Thyroid gland (tissue), 4 donors: ENCODE measurements around the gene RNF44. TPM values are rescaled to one million over a fixed set of nuclear protein-coding genes. Genes with fewer than 3 reads are reported as not detected.

Experiments
- DNase-seq, 2 donors: peaks; one replicate each; pipeline ENCODE4 v3.0.0-alpha.2; 2019
- H3K27ac ChIP-seq, 3 donors: fragments of 200-600 bp; sonication (generic); 1 replicate in 2 of 3; 2 replicates in 1 of 3; pipeline ENCODE4 v1.5.1; 2016 to 2019; ENCODE audit warnings: mild to moderate bottlenecking in 1 of 3, moderate library complexity in 1 of 3
- H3K27me3 ChIP-seq: fragments of 200-600 bp; sonication (generic); one replicate; pipeline ENCODE4 v1.5.1; 2019
- H3K36me3 ChIP-seq, 2 donors: fragments of 200-600 bp; sonication (generic); one replicate each; pipeline ENCODE4 v1.5.1; 2016 to 2019
- H3K4me1 ChIP-seq, 2 donors: fragments of 200-600 bp; sonication (generic); one replicate each; pipeline ENCODE4 v1.5.1; 2017 to 2019
- H3K4me3 ChIP-seq, 3 donors: fragments of 200-600 bp; sonication (generic); replicated peaks in 1 of 3; 1 replicate in 2 of 3; 2 replicates in 1 of 3; pipeline ENCODE4 v1.5.1; 2016; ENCODE audit warnings: mild to moderate bottlenecking in 1 of 3
- H3K9me3 ChIP-seq: fragments of 200-600 bp; sonication (generic); one replicate; pipeline ENCODE4 v1.5.1; 2017
- CTCF ChIP-seq, 6 experiments: fragments of 200-600 bp in 3 of 6; fragments of 450-650 bp in 3 of 6; sonication (generic) in 3 of 6; IDR thresholded peaks; one replicate each; pipeline ENCODE4 v1.5.1; 2016 to 2019; ENCODE audit warnings: antibody characterized with exemption in 6 of 6, mild to moderate bottlenecking in 2 of 6, inconsistent platforms in 1 of 6, moderate library complexity in 1 of 6
- POLR2A ChIP-seq, 2 donors: fragments of 450-650 bp; IDR thresholded peaks; one replicate each; pipeline ENCODE4 v1.6.1; 2017; ENCODE audit warnings: antibody characterized with exemption in 2 of 2, mild to moderate bottlenecking in 2 of 2, moderate library complexity in 1 of 2
- WGBS, 2 donors: methylation state at CpG; one replicate each; pipeline ENCODE4 v1.1.5; 2017; 5-methylcytosine and 5-hydroxymethylcytosine counted together
- intact Hi-C: fragments of 100-400 bp; cut with DNase I; formaldehyde crosslinking; loops from one replicate; pipeline ENCODE4 v1.15.1; 2023
- total RNA-seq, 4 donors: library from RNA; depleted of rRNA; stranded (reverse); fragments of >200 nt; gene quantifications; one replicate each; pipeline ENCODE4 v1.2.3, GENCODE V29; 2016

RNF44 gene
- total RNA-seq, 4 donors from 2014 or later: 12.1 to 27.3 (median 22.4) TPM

DNA sequence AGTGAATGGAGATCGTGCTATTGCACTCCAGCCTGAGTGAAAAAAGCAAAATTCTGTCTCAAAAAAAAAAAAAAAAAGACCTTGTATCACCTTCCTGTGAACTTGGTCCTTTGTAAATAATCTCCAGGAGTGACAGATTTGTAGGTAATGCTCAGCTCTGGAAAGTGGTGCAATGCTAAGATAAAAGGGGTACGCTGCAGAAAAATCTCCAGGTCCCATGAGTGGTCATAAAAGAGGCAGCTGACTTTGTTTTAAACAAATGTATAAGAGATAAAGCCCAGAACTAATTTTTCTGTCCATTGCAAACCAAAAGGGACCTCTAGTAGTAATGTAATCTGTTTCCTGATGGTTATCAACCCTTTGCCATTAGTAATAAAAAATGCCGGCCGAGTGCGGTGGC is 33.7 kb downstream of the RNF44 start:
- H3K4me3 ChIP-seq: no peak overlapping the region
- no peaks in the 10 kb centered on the region for H3K27me3 ChIP-seq
- DNase-seq: no peak
- no peaks in the 10 kb centered on the region for H3K9me3 ChIP-seq
- H3K27ac ChIP-seq: no peak overlapping the region
- no peaks in the 10 kb centered on the region for H3K4me1 ChIP-seq
- WGBS, 2 donors: 94% methylated on average over 5 of the region's 5 CpGs
- TF ChIP-seq CTCF (IDR thresholded peaks at IDR 0.05) (no peak), POLR2A (IDR thresholded peaks at IDR 0.05) (no peak)
- H3K36me3 ChIP-seq: peaks cover 59 to 76% of the 10 kb centered on the region in 2 donors
- intact Hi-C loops: no loop called here

- H3K27ac ChIP-seq: no peak overlapping the region
- TF ChIP-seq POLR2A (IDR thresholded peaks at IDR 0.05): no peak
- no peak for TF ChIP-seq CTCF (IDR thresholded peaks at IDR 0.05)
- intact Hi-C loops: no loop called here
- DNase-seq: no peak
- no peaks in the 10 kb centered on the region for H3K9me3 ChIP-seq
- WGBS, 2 donors: 96 to 100% methylated on average over 1 of the region's 1 CpG
- no peaks in the 10 kb centered on the region for H3K4me1 ChIP-seq
- no peak overlapping the region for H3K4me3 ChIP-seq
- no peaks in the 10 kb centered on the region for H3K27me3 ChIP-seq
- peaks cover 50 to 73% of the 10 kb centered on the region in 2 donors for H3K36me3 ChIP-seq
Measured at GRCh38 chr5:176501333-176501732, 35.9 kb downstream of the RNF44 start.

GRCh38 chr5:176500511-176500910 is 36.7 kb downstream of the RNF44 start:
- Histone ChIP-seq H3K9me3 (no peaks in the 10 kb centered on the region), H3K4me1 (no peaks in the 10 kb centered on the region), H3K36me3 (peaks cover 53 to 76% of the 10 kb centered on the region in 2 donors), H3K27me3 (no peaks in the 10 kb centered on the region), H3K4me3 (no peak overlapping the region), H3K27ac (no peak overlapping the region)
- DNase-seq: no peak
- 97 to 98% methylated on average over 3 of the region's 3 CpGs for WGBS, 2 donors
- no peak for TF ChIP-seq POLR2A (IDR thresholded peaks at IDR 0.05)
- TF ChIP-seq CTCF (IDR thresholded peaks at IDR 0.05): no peak
- intact Hi-C loops: no loop called here

GRCh38 chr5:176499273-176499672 is 37.9 kb downstream of the RNF44 start:
- no peaks in the 10 kb centered on the region for H3K4me1 ChIP-seq
- DNase-seq: no peak
- intact Hi-C loops: no loop called here
- peaks cover 52 to 78% of the 10 kb centered on the region in 2 donors for H3K36me3 ChIP-seq
- H3K4me3 ChIP-seq: no peak overlapping the region
- no peak overlapping the region for H3K27ac ChIP-seq
- WGBS, 2 donors: 97 to 98% methylated on average over 5 of the region's 5 CpGs
- TF ChIP-seq CTCF (IDR thresholded peaks at IDR 0.05): no peak
- TF ChIP-seq POLR2A (IDR thresholded peaks at IDR 0.05): no peak
- no peaks in the 10 kb centered on the region for H3K27me3 ChIP-seq
- no peaks in the 10 kb centered on the region for H3K9me3 ChIP-seq

- Histone ChIP-seq H3K4me1 (no peaks in the 10 kb centered on the region), H3K27me3 (no peaks in the 10 kb centered on the region), H3K4me3 (no peak overlapping the region), H3K27ac (no peak overlapping the region), H3K9me3 (no peaks in the 10 kb centered on the region), H3K36me3 (peaks cover 63 to 84% of the 10 kb centered on the region in 2 donors)
- intact Hi-C loops: no loop called here
- WGBS, 2 donors: 93 to 94% methylated on average over 9 of the region's 9 CpGs
- TF ChIP-seq CTCF (IDR thresholded peaks at IDR 0.05) (no peak), POLR2A (IDR thresholded peaks at IDR 0.05) (no peak)
- no peak for DNase-seq
Measured at GRCh38 chr5:176497852-176498251, 39.4 kb downstream of the RNF44 start.
